HepG2 (cell line): ENCODE measurements around the gene MRPL28. TPM values are rescaled to one million over a fixed set of nuclear protein-coding genes. Genes with fewer than 3 reads are reported as not detected.
A peak's percentile ranks its signal among the peaks of the same experiment; 100 is the strongest.

Source experiments
- CBX1 ChIP-seq: IDR thresholded peaks from one replicate; pipeline ENCODE4 v1.6.1; 2016; ENCODE audit warnings: antibody characterized with exemption, low read depth
- CHD4 ChIP-seq: fragments of 200-600 bp; sonication (generic); IDR thresholded peaks from 2 replicates; pipeline ENCODE4 v1.7.0; 2017; ENCODE audit warnings: mild to moderate bottlenecking, low read length, borderline replicate concordance
- EP300 ChIP-seq, 3 experiments: sonication (generic) in 1 of 3; formaldehyde crosslinking in 1 of 3; IDR thresholded peaks; 2 replicates each; pipeline versions ENCODE4 v1.5.1 to v1.6.1; 2011 to 2020; ENCODE audit warnings: low read depth in 2 of 3, low read length in 2 of 3, borderline replicate concordance in 1 of 3, improper control_type of control experiment in 1 of 3, mild to moderate bottlenecking in 1 of 3, missing genetic modification reagents in 1 of 3, moderate library complexity in 1 of 3
- GATA4 ChIP-seq: sonication (generic); IDR thresholded peaks from 2 replicates; pipeline ENCODE4 v1.6.1; 2016; ENCODE audit warnings: antibody characterized with exemption, low read depth, borderline replicate concordance
- MTF2 ChIP-seq: sonication (generic); formaldehyde crosslinking; IDR thresholded peaks from 2 replicates; pipeline ENCODE4 v1.5.0; 2020; ENCODE audit warnings: missing genetic modification reagents, borderline replicate concordance
- NCOA5 ChIP-seq: sonication (generic); formaldehyde crosslinking; IDR thresholded peaks from 2 replicates; pipeline ENCODE4 v1.4.0; 2020; ENCODE audit warnings: missing genetic modification reagents
- POLR2G ChIP-seq: fragments of 200-400 bp; formaldehyde crosslinking; IDR thresholded peaks from 2 replicates; pipeline ENCODE4 v1.6.1; 2018; ENCODE audit warnings: mild to moderate bottlenecking, low read depth, low read length, moderate library complexity
- RFXAP ChIP-seq: sonication (generic); formaldehyde crosslinking; IDR thresholded peaks from 2 replicates; pipeline ENCODE4 v1.4.0; 2020; ENCODE audit warnings: missing genetic modification reagents, borderline replicate concordance
- SIN3A ChIP-seq: IDR thresholded peaks from 2 replicates; pipeline ENCODE4 v1.6.1; 2011; ENCODE audit warnings: low read depth, mild to moderate bottlenecking, control low read depth, low read length, borderline replicate concordance
- SP5 ChIP-seq: IDR thresholded peaks from 2 replicates; pipeline ENCODE4 v1.6.1; 2016; ENCODE audit warnings: low read depth, borderline replicate concordance
- TSC22D2 ChIP-seq: sonication (generic); formaldehyde crosslinking; IDR thresholded peaks from 2 replicates; pipeline ENCODE4 v1.5.1; 2020; ENCODE audit warnings: missing genetic modification reagents, mild to moderate bottlenecking, borderline replicate concordance
- YY1 ChIP-seq: IDR thresholded peaks from 2 replicates; pipeline ENCODE4 v1.6.1; 2011; ENCODE audit warnings: low read length, low read depth, moderate library complexity, mild to moderate bottlenecking; ENCODE audit not compliant: insufficient read depth, insufficient replicate concordance
- ZNF331 ChIP-seq: sonication (generic); formaldehyde crosslinking; IDR thresholded peaks from 2 replicates; pipeline ENCODE4 v1.4.0; 2020; ENCODE audit warnings: missing genetic modification reagents
- ZNF451 ChIP-seq: sonication (generic); formaldehyde crosslinking; IDR thresholded peaks from 2 replicates; pipeline ENCODE4 v1.5.0; 2020; ENCODE audit warnings: mild to moderate bottlenecking, missing genetic modification reagents
- ZNF496 ChIP-seq: sonication (generic); formaldehyde crosslinking; IDR thresholded peaks from 2 replicates; pipeline ENCODE4 v1.8.1; 2023; ENCODE audit warnings: mild to moderate bottlenecking, moderate library complexity, missing genetic modification reagents; ENCODE audit not compliant: insufficient replicate concordance
- ZNF619 ChIP-seq: sonication (generic); formaldehyde crosslinking; IDR thresholded peaks from 2 replicates; pipeline ENCODE4 v1.4.0; 2020; ENCODE audit warnings: mild to moderate bottlenecking, missing genetic modification reagents
- ZNF777 ChIP-seq: sonication (generic); formaldehyde crosslinking; IDR thresholded peaks from 2 replicates; pipeline ENCODE4 v1.4.0; 2020; ENCODE audit warnings: missing genetic modification reagents
- polyA plus RNA-seq, 8 experiments: library from polyadenylated mRNA; depleted of rRNA in 3 of 8; stranded (reverse) in 7 of 8; unstranded in 1 of 8; fragments of >200 nt; fragmentation: Illumina TruSeq in 4 of 8; extraction: Trizol in 4 of 8; gene quantifications; 2 replicates each; pipeline versions ENCODE4 v1.2.1 to v1.2.3, GENCODE V29; 2011 to 2016; ENCODE audit warnings: low read depth in 4 of 8, missing spikeins in 1 of 8, mixed read lengths in 1 of 8; ENCODE audit not compliant: insufficient read depth in 1 of 8
- total RNA-seq, 5 experiments: library from RNA; depleted of rRNA; stranded (reverse); fragments of >200 nt; fragmentation: Illumina TruSeq; extraction: Trizol; gene quantifications; 2 replicates each; pipeline ENCODE4 v1.2.3, GENCODE V29; 2016; ENCODE audit warnings: low read depth in 1 of 5
- TF ChIP-seq, protein P1 (sequence below): sonication (generic); formaldehyde crosslinking; IDR thresholded peaks from 2 replicates; pipeline ENCODE4 v1.5.0; 2020; ENCODE audit warnings: mild to moderate bottlenecking, missing genetic modification reagents, moderate library complexity
- TF ChIP-seq, protein P2 (sequence below): sonication (generic); formaldehyde crosslinking; IDR thresholded peaks from 2 replicates; pipeline ENCODE4 v1.5.1; 2020; ENCODE audit warnings: mild to moderate bottlenecking, missing genetic modification reagents, moderate library complexity
- TF ChIP-seq, protein P3 (sequence below): sonication (generic); formaldehyde crosslinking; IDR thresholded peaks from 2 replicates; pipeline ENCODE4 v1.4.0; 2020; ENCODE audit warnings: missing genetic modification reagents, low read depth, mild to moderate bottlenecking, borderline replicate concordance
- TF ChIP-seq, protein P4 (sequence below): sonication (generic); formaldehyde crosslinking; IDR thresholded peaks from 2 replicates; pipeline ENCODE4 v1.4.0; 2020; ENCODE audit warnings: missing genetic modification reagents, borderline replicate concordance

Gene MRPL28
- total and polyA plus RNA-seq, 2 of the 13 experiments (the other 11 are each of a cell fraction or from before 2014, with no cell fraction given) = 114 to 135 TPM

DNA sequence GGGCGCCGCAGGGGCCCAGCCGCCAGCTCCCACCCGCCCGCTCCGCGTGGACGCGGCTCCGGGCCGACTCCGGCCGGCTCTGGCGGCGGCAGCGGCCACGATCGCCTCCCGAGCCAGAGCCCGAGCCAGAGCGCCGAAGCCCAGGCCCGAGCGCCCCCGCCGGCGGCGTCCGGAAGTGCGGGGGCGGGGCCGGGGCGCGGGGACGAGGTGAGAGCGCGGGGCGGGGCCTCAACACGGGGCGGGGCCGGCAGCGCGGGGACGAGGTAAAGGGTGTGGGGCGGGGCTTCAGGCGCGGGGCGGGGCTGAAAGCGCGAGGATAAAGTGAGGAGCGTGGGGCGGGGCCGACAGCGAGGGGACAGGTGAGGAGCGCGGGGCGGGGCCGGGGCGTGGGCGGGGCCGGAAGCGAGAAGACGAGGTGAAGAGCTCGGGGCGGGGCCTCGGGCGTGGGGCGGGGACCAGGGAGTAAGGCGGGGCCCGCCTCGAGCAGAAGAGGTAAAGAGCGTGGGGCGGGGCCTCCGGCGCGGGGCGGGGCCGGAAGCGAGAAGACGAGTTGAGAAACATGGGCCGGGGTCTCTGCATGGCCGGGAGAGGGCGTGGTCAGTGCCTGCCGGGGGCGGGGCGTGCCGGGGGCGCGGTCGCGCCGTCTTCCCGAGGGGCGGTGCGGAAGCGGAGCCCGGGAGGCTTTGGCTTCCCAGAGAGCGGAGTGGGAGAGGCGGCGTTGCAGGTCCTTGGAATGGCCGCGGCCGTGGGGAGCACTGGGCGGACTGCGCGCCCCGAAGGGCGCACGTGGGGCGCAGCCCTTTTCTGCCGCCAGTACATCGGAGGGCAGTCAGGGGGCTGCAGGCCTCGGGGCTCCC is 17.6 kb downstream of the MRPL28 start, which contains the start of gene AXIN1 (continued):
- TF ChIP-seq, protein P1, sequence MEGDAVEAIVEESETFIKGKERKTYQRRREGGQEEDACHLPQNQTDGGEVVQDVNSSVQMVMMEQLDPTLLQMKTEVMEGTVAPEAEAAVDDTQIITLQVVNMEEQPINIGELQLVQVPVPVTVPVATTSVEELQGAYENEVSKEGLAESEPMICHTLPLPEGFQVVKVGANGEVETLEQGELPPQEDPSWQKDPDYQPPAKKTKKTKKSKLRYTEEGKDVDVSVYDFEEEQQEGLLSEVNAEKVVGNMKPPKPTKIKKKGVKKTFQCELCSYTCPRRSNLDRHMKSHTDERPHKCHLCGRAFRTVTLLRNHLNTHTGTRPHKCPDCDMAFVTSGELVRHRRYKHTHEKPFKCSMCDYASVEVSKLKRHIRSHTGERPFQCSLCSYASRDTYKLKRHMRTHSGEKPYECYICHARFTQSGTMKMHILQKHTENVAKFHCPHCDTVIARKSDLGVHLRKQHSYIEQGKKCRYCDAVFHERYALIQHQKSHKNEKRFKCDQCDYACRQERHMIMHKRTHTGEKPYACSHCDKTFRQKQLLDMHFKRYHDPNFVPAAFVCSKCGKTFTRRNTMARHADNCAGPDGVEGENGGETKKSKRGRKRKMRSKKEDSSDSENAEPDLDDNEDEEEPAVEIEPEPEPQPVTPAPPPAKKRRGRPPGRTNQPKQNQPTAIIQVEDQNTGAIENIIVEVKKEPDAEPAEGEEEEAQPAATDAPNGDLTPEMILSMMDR (CRISPR knock-in tag) = peak; percentile 57; the same call in 1 of the 2 replicates
- TF ChIP-seq ZNF451 = no peak
- no peak for TF ChIP-seq CBX1
- TF ChIP-seq TSC22D2 (CRISPR knock-in tag) = no peak
- TF ChIP-seq RFXAP (CRISPR knock-in tag) = 0 out of 2 replicates have a peak, but pooled peaks have one; percentile 25
- peak; percentile 65; the same call in 1 of the 2 replicates for TF ChIP-seq SIN3A
- TF ChIP-seq ZNF619 (CRISPR knock-in tag) = no peak
- TF ChIP-seq, protein P2, sequence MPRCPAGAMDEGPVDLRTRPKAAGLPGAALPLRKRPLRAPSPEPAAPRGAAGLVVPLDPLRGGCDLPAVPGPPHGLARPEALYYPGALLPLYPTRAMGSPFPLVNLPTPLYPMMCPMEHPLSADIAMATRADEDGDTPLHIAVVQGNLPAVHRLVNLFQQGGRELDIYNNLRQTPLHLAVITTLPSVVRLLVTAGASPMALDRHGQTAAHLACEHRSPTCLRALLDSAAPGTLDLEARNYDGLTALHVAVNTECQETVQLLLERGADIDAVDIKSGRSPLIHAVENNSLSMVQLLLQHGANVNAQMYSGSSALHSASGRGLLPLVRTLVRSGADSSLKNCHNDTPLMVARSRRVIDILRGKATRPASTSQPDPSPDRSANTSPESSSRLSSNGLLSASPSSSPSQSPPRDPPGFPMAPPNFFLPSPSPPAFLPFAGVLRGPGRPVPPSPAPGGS = no peak
- TF ChIP-seq ZNF777 (CRISPR knock-in tag) = no peak
- TF ChIP-seq EP300 (IDR thresholded peaks at IDR 0.05; ENCODE audit: low read depth in 2 of 2, low read length in 2 of 2) = no peak
- TF ChIP-seq EP300 (CRISPR knock-in tag; IDR thresholded peaks at IDR 0.05; ENCODE audit: borderline replicate concordance) = no peak
- no peak for TF ChIP-seq CHD4
- TF ChIP-seq MTF2 = no peak
- TF ChIP-seq, protein P3, sequence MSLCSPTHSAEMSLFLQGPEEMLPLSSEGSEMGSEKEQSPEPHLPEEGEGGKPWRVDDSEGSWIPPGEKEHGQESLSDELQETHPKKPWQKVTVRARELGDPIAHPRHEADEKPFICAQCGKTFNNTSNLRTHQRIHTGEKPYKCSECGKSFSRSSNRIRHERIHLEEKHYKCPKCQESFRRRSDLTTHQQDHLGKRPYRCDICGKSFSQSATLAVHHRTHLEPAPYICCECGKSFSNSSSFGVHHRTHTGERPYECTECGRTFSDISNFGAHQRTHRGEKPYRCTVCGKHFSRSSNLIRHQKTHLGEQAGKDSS (CRISPR knock-in tag) = no peak
- no peak for TF ChIP-seq NCOA5
- TF ChIP-seq ZNF331 (CRISPR knock-in tag) = no peak
- no peak for TF ChIP-seq ZNF496 (CRISPR knock-in tag)
- peak; percentile 70; the same call in 1 of the 2 replicates for TF ChIP-seq SP5
- TF ChIP-seq, protein P4, sequence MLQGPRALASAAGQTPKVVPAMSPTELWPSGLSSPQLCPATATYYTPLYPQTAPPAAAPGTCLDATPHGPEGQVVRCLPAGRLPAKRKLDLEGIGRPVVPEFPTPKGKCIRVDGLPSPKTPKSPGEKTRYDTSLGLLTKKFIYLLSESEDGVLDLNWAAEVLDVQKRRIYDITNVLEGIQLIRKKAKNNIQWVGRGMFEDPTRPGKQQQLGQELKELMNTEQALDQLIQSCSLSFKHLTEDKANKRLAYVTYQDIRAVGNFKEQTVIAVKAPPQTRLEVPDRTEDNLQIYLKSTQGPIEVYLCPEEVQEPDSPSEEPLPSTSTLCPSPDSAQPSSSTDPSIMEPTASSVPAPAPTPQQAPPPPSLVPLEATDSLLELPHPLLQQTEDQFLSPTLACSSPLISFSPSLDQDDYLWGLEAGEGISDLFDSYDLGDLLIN (CRISPR knock-in tag) = no peak
- peak; percentile 42 for TF ChIP-seq YY1
- TF ChIP-seq GATA4 = peak; percentile 41; the same call in 1 of the 2 replicates
- TF ChIP-seq POLR2G = peak; percentile 60
